Renal pelvis (tissue), 4 donors: ENCODE results near the gene MED26. TPM values are rescaled to one million over a fixed set of nuclear protein-coding genes. Genes with fewer than 3 reads are reported as not detected.
"Not testable (repeated sequence)": the region's sequence is repeated elsewhere in the genome, so short reads cannot be mapped to it uniquely, and the experiment has no call there.

Experiments used
- DNase-seq: peaks from one replicate; pipeline ENCODE4 v3.0.0-alpha.2; 2013
- polyA plus RNA-seq, 3 donors: library from polyadenylated mRNA; unstranded; fragments of 120-200 nt; gene quantifications; one replicate each; pipeline ENCODE4 v1.2.1, GENCODE V29; 2013; ENCODE audit not compliant: insufficient read length in 3 of 3

The MED26 gene
- polyA plus RNA-seq, 3 donors: 6.7 to 7.6 (median 7.1) TPM

GRCh38 chr19:16654140-16654539 is 26.1 kb upstream of the MED26 start:
- no peak for DNase-seq

GRCh38 chr19:16652854-16653253 is 24.9 kb upstream of the MED26 start:
- no peak for DNase-seq

DNA sequence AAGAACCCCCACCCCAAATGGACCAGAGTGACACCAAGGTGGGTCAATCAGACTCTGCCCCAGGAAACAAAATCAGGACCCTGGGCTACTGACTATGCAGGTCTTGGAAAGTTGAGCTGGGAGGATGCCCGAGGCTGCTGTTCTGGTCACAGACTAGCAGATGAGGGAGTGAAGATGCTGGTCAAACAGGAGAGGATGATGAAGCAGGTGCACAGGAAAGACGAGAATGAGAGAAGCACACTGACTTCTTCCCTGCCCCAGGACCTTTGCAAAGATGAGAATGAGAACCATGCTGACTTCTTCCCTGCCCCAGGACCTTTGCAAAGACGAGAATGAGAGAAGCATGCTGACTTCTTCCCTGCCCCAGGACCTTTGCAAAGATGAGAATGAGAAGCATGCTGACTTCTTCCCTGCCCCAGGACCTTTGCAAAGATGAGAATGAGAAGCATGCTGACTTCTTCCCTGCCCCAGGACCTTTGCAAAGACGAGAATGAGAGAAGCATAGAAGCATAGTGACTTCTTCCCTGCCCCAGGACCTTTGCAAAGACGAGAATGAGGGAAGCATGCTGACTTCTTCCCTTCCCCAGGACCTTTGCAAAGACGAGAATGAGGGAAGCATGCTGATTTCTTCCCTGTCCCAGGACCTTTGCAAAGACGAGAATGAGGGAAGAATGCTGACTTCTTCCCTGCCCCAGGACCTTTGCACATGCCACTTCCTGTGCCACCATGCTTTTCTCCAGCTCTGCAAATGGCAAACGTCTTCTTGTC is 23.6 kb upstream of the MED26 start:
- not testable (repeated sequence) for DNase-seq

DNA sequence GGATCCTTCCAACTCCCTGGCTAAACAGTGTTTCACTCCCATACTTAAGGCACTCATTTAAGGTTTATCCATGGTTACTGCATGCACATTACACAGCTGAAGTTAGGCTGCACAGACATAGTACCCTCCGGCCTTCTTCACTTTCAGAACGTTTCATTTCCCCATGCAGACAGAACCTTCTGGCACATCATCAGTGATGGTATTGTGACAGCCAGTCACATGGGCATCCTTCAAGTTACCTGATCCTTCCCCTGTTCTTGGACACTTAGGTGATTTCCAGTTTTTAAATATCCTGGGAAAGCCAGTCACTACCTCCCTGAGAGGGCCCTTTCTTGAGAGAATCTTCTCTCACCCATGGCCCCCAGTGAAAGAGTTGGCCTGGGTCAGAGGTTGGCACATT is 22.8 kb upstream of the MED26 start:
- DNase-seq: no peak

DNA sequence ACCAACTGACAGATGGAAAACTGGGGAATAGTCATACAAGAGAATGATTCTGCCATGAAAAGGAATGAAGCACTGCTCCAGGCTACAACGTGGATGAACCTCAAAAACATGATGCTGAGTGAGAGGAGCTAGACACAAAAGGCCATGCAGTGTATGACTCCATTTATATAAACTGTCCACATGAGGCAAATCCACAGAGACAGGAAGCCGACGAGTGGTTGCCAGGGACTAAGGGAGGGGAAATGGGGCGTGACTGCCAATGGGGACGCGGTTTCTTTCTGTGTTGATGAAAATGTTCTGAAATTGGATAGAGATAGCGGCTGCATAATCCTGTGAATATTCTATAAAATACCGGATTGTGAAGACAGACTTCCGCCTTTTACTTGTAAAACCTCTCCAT is 21.7 kb upstream of the MED26 start:
- DNase-seq: no peak

- no peak for DNase-seq
Measured at GRCh38 chr19:16645140-16645539, 17.1 kb upstream of the MED26 start.

- DNase-seq: no peak
Measured at GRCh38 chr19:16641695-16642094, 13.7 kb upstream of the MED26 start.

DNA sequence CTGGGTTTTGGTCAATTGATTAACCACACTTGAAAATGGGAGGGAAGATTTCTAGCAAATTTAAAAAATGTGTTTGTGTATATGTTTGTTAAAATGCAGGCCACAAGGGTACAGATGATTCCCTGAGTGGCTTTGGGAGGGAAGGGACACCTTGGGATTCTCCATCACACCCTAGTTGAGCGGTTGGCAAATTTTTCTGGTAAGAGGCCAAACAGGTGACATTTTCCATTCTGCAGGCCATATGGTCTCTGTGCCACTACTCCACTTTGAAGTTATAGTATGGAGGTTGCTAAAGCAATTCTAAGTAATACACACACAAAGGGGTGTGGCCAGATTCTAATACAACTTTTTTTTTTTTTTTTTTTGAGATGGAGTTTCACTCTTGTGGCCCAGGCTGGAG is 12.9 kb upstream of the MED26 start:
- DNase-seq: no peak

DNA sequence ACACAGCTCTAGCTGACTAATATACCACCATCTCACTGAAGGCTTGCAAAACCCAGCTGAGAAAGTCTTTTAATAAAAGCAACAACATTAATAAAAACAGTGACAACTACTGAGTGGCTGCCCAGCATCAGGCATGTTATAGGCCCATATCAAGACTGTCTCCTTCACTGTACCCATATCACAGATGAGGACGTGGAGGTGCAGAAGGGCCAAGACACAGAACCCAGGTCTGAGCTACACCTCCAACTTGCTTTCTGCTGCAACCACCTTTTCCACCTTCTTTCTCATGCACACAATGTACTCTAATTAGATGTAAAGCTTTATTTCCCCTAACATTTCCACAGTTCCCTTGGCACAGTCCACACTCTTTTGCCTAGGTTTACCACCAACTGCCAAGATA is 10.7 kb upstream of the MED26 start:
- DNase-seq: no peak

GRCh38 chr19:16637535-16637934 is 9.5 kb upstream of the MED26 start:
- no peak for DNase-seq

DNA sequence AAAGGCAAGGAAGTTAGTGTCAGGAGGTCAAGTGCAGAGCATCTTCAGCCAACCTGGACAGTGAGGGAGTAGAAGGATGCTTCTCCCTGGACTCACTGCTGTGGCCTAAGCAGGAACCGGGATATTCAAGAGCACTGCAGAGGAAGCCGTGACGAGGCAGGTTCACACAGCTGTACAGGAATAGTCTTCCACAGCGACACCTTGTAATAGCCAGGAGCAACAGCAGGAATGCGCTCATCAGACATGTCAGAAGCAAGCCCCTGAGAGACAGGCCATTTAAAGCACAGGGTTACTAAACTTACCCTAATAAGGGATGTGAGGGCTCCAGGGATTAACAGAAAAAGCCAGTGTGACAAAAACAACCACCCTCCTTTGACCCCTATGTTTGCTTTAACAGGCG is 3.5 kb upstream of the MED26 start:
- DNase-seq: no peak

DNA sequence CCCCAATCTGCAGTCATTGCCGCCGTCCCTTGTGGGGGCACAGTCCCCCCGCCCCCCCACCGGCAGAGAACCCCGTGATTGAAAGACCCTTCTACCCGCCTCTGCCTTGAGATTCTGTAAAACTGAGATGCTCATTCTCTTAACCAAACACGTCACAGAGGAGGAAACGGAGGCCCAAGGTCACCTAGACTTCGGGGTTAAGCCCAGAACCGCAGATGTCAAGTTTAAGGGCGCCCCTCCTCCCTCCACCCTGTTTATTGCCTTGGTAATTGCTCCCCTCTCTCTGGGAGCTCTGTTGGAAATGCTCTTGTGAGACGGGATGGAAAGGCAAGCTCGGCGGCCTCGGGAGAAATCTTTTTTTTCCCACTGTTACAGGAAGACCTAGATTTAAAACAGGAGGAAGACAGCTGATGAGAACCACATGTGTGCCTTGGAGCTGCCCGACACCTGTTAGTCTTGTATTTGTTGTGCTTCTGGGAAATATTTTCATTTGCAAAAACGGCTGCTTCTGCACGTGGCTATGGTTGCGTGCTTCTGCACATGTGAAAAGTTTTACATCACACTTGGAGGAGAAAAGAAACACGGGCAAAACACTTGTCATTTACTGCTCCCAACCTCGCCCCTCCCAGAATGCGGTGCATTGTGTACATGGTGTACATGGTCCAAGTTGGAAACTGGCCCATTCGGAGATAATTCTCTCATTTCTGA is 1.1 kb upstream of the MED26 start:
- peak; percentile 44 for DNase-seq

- no peak for DNase-seq
Measured at GRCh38 chr19:16627928-16628182, 149 bp downstream of the MED26 start.

DNA sequence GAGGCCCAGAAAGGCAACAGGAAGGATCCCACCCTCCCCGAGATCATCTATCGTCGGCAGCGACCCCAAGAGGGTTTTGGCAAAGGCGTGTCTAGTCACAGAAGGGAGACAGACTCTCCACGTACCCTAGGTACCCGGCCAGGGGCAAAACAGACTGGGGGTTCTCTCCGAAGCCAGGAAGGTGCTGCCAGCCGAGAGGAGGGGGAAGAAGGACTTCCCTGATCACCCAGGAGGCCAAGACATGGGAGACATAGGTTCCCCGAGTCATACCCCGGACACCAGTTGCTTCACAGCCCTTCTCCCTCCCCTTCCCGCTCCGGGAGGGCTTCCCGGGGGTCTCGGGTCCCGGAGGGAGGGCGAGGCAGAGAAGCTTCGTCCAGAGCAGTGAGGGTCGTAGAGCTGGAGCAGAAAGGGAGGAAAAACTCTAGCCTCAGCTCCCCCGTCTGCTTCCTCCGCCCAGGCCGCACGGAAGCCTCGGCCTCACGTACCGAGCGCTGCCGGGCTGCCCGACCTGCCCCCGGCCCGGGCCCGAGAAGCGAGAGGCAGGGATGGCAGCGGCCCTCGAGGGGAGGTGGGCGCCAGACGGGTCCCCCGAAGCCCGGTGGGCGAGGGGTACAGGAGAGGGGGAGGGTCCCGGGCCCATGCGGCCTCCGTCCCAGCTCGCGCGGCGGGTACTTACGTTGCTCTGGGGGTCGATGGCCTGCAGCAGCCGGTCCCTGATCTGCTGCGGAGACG is 644 bp downstream of the MED26 start:
- DNase-seq: no peak

DNA sequence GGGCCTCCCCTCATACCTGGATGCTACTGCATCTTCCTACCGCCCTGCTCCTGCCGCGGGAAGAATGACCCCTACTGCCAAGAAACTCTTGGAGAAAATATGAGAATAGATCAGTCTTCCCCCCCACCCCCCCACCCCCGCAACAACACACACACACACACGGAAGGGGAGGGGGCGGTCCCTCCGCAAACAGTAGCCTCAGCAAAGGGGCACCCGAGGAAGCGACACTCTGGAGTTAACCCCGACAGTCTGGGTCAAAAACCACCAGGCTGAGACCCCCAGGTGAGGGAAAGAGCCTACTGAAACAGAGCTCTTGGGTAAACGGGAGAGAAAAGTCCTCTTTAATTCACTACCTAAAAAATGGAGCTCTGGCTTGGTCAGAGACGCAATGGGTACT is 1.2 kb downstream of the MED26 start:
- no peak for DNase-seq

GRCh38 chr19:16625163-16625958 is 2.6 kb downstream of the MED26 start:
- DNase-seq: no peak

DNA sequence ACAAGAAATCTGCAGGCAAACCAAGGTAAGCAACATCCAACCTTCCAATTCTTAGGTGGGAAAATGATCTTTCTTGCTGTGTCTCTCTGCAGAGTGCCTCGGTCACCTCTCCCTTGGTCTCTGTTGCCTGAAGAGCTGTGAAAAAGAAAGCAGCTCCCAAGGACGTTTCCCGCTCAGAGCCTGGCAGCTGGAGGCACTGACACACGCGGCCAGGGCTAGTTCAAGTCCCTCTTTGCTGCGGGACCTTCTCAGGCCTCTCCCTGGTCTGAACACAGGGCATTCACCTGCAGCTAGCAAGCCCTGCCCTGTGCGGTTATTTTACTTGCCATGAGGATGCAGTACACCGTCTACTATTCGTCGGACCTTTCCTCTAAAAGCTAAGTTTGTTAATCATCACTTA is 3.8 kb downstream of the MED26 start:
- no peak for DNase-seq

DNA sequence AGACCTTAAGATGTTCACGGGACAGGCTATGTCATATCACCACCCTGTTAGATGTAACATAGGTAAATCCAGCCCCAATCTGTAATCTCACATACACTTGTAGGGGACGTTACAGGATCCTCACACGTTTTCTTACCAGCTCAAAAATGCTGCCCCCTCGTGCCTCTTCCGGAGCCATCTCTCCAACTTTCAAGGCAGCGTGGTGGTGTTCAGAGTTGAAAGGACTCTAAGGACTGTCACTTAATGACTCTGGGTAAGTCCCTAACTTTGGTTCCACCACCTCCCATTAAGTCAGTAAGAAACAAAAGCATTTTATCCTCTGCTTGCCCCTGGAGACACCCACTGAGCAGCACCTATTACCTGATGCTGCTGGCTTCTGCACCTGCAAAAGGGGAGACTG is 4.4 kb downstream of the MED26 start:
- DNase-seq: no peak

DNA sequence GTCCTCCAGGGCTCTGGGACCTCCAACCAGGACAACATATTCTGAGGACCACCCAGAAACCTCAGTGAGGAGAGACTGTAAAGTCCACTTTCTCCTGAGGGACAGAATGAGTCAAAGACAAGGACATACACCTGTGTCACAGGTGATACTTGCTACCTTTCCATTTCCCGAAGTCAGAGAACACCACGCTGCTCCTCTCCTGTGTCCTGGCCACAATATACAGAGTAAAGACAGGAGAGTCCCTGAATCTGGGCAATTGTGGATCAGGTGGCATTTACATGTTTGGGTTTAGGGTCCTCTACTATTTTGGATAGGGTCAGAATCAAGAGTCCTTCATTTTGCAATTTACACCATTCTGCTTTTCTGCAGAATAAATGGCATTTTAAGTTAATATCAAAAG is 4.9 kb downstream of the MED26 start:
- no peak for DNase-seq

- DNase-seq: no peak
Measured at GRCh38 chr19:16621165-16621800, 6.7 kb downstream of the MED26 start.

DNA sequence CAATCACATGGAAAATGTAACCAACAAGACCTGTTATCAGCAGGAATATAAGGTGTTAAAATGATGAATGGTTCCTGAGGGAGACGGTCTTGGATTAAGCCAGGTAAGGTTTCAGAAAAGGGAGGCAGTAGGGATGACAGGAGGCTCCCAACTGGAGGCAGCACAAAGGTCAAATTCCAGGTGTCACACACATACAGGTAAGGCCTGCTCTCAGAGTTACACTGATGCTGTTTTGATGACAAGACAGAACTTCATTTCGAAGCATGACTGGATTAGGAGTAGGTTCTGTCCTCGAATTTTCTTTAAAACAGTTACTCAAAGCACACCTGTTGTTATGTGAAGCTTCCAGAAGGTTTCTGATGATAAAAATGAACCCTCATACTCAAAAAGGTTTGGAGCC is 7.4 kb downstream of the MED26 start:
- DNase-seq: no peak

DNA sequence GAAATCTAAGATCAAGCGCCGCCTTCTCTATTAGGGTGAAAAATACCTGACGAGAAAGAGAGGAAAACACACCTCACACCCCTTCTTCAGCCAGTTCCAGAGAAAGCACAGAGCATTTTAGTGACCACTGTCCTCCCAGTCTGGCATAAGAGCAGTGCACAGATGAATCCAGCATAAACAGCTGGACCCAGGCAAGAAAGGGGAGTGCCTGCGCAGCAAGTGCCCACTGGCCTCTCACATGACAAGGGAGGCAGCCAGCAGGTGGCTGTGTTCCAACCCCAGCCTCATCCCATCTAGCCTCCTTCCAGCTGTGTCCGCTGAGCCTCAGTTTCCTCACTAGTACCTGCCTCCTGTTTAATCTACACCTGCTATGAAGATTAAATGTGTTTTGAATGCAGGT is 8.0 kb downstream of the MED26 start:
- no peak for DNase-seq
